ENCODE results near the gene PLCG1.

- TF ChIP-seq NR2C1 (IDR thresholded peaks at IDR 0.05), result no peak
- no peak for TF ChIP-seq NR2C1 (tag; IDR thresholded peaks at IDR 0.05)
- no peak for TF ChIP-seq TCF7L2 (IDR thresholded peaks at IDR 0.05; ENCODE audit: low read depth, low read length)
- TF ChIP-seq, protein P1, sequence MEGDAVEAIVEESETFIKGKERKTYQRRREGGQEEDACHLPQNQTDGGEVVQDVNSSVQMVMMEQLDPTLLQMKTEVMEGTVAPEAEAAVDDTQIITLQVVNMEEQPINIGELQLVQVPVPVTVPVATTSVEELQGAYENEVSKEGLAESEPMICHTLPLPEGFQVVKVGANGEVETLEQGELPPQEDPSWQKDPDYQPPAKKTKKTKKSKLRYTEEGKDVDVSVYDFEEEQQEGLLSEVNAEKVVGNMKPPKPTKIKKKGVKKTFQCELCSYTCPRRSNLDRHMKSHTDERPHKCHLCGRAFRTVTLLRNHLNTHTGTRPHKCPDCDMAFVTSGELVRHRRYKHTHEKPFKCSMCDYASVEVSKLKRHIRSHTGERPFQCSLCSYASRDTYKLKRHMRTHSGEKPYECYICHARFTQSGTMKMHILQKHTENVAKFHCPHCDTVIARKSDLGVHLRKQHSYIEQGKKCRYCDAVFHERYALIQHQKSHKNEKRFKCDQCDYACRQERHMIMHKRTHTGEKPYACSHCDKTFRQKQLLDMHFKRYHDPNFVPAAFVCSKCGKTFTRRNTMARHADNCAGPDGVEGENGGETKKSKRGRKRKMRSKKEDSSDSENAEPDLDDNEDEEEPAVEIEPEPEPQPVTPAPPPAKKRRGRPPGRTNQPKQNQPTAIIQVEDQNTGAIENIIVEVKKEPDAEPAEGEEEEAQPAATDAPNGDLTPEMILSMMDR (IDR thresholded peaks at IDR 0.05 in 2 of 3, conservative IDR thresholded peaks at IDR 0.05 in 1 of 3; ENCODE audit: insufficient read depth in 2 of 3, low read depth in 1 of 3, low read length in 3 of 3), result no peak
- TF ChIP-seq EZH2 (IDR thresholded peaks at IDR 0.05; ENCODE audit: borderline replicate concordance, low read depth, low read length), result no peak
- TF ChIP-seq, protein P2, sequence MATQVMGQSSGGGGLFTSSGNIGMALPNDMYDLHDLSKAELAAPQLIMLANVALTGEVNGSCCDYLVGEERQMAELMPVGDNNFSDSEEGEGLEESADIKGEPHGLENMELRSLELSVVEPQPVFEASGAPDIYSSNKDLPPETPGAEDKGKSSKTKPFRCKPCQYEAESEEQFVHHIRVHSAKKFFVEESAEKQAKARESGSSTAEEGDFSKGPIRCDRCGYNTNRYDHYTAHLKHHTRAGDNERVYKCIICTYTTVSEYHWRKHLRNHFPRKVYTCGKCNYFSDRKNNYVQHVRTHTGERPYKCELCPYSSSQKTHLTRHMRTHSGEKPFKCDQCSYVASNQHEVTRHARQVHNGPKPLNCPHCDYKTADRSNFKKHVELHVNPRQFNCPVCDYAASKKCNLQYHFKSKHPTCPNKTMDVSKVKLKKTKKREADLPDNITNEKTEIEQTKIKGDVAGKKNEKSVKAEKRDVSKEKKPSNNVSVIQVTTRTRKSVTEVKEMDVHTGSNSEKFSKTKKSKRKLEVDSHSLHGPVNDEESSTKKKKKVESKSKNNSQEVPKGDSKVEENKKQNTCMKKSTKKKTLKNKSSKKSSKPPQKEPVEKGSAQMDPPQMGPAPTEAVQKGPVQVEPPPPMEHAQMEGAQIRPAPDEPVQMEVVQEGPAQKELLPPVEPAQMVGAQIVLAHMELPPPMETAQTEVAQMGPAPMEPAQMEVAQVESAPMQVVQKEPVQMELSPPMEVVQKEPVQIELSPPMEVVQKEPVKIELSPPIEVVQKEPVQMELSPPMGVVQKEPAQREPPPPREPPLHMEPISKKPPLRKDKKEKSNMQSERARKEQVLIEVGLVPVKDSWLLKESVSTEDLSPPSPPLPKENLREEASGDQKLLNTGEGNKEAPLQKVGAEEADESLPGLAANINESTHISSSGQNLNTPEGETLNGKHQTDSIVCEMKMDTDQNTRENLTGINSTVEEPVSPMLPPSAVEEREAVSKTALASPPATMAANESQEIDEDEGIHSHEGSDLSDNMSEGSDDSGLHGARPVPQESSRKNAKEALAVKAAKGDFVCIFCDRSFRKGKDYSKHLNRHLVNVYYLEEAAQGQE (IDR thresholded peaks at IDR 0.05; ENCODE audit: borderline replicate concordance), result no peak
- TF ChIP-seq, protein P2 (CRISPR knock-in tag; IDR thresholded peaks at IDR 0.05; ENCODE audit: low read depth), result no peak
- no peak for TF ChIP-seq RAD21 (CRISPR knock-in tag; conservative IDR thresholded peaks at IDR 0.05 in 1 of 2, IDR thresholded peaks at IDR 0.05 in 1 of 2)
- no peak for TF ChIP-seq JUND (IDR thresholded peaks at IDR 0.05; ENCODE audit: borderline replicate concordance, low read depth, low read length)
- TF ChIP-seq JUND (tag; IDR thresholded peaks at IDR 0.05; ENCODE audit: borderline replicate concordance, low read depth, low read length), result no peak
- TF ChIP-seq, protein P3, sequence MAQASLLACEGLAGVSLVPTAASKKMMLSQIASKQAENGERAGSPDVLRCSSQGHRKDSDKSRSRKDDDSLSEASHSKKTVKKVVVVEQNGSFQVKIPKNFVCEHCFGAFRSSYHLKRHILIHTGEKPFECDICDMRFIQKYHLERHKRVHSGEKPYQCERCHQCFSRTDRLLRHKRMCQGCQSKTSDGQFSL (CRISPR knock-in tag; IDR thresholded peaks at IDR 0.05), result no peak
- TF ChIP-seq, protein P3 (tag; IDR thresholded peaks at IDR 0.05), result no peak
- no peak for TF ChIP-seq POLR2A (conservative IDR thresholded peaks at IDR 0.05)
- no peak for TF ChIP-seq ZNF707 (CRISPR knock-in tag; conservative IDR thresholded peaks at IDR 0.05)
- no peak for TF ChIP-seq ZNF785 (CRISPR knock-in tag; IDR thresholded peaks at IDR 0.05)
- no peak for TF ChIP-seq MEF2A (IDR thresholded peaks at IDR 0.05; ENCODE audit: control insufficient read depth, low read depth, low read length)
Observed at GRCh38 chr20:41161886-41162285, 24.5 kb downstream of the PLCG1 start.
